K562 (cell line): ENCODE measurements around the gene TCEAL9. TPM values are rescaled to one million over a fixed set of nuclear protein-coding genes. Genes with fewer than 3 reads are reported as not detected.
A peak's percentile ranks its signal among the peaks of the same experiment; 100 is the strongest.

Experiments
- BMI1 ChIP-seq: fragments of 150-350 bp; IDR thresholded peaks from 2 replicates; pipeline ENCODE4 v1.6.1; 2014; ENCODE audit warnings: low read length
- C11orf30 ChIP-seq: fragments of 450-650 bp; IDR thresholded peaks from 2 replicates; pipeline ENCODE4 v1.6.1; 2016; ENCODE audit warnings: low read depth, mild to moderate bottlenecking
- CHD2 ChIP-seq: IDR thresholded peaks from 2 replicates; pipeline ENCODE4 v1.6.1; 2011; ENCODE audit warnings: low read depth, low read length
- CTBP1 ChIP-seq: fragments of 450-650 bp; IDR thresholded peaks from 2 replicates; pipeline ENCODE4 v1.6.1; 2016; ENCODE audit warnings: borderline replicate concordance
- GABPA ChIP-seq: fragments of 200-800 bp; sonication (Bioruptor generic); conservative IDR thresholded peaks from 2 replicates; pipeline ENCODE4 v1.6.1; 2016; ENCODE audit warnings: low read depth, missing genetic modification characterization, missing compliant biosample characterization
- KDM4B ChIP-seq, 2 experiments: fragments of 450-650 bp in 1 of 2; sonication (generic) in 1 of 2; IDR thresholded peaks; 2 replicates each; pipeline ENCODE4 v1.6.1; 2016 to 2017; ENCODE audit warnings: borderline replicate concordance in 2 of 2, antibody characterized with exemption in 1 of 2, low read depth in 1 of 2, mild to moderate bottlenecking in 1 of 2
- KLF13 ChIP-seq: fragments of 450-650 bp; IDR thresholded peaks from 2 replicates; pipeline ENCODE4 v1.6.1; 2016; ENCODE audit warnings: missing genetic modification characterization, low read depth, mild to moderate bottlenecking, missing compliant biosample characterization, moderate library complexity, borderline replicate concordance
- MEF2D ChIP-seq: conservative IDR thresholded peaks from 2 replicates; pipeline ENCODE4 v1.6.1; 2016; ENCODE audit warnings: low read depth, missing genetic modification characterization, missing compliant biosample characterization
- MTA1 ChIP-seq: fragments of 450-650 bp; IDR thresholded peaks from 2 replicates; pipeline ENCODE4 v1.6.1; 2017; ENCODE audit warnings: borderline replicate concordance
- RBFOX2 ChIP-seq: fragments of 200-400 bp; formaldehyde crosslinking; IDR thresholded peaks from 2 replicates; pipeline ENCODE4 v1.6.1; 2017; ENCODE audit warnings: low read depth, mild to moderate bottlenecking, low read length, moderate library complexity
- SAFB2 ChIP-seq: fragments of 200-400 bp; formaldehyde crosslinking; IDR thresholded peaks from 2 replicates; pipeline ENCODE4 v1.6.1; 2018; ENCODE audit warnings: borderline replicate concordance, low read length, low read depth, moderate library complexity; ENCODE audit not compliant: severe bottlenecking
- SMARCE1 ChIP-seq: fragments of 450-650 bp; IDR thresholded peaks from 2 replicates; pipeline ENCODE4 v1.7.1; 2016; ENCODE audit warnings: mild to moderate bottlenecking
- SNIP1 ChIP-seq: fragments of 450-650 bp; IDR thresholded peaks from 2 replicates; pipeline ENCODE4 v1.7.1; 2017; ENCODE audit warnings: low read depth, mild to moderate bottlenecking
- TBP ChIP-seq: optimal IDR thresholded peaks from 2 replicates; pipeline ENCODE3; 2011; ENCODE audit warnings: low read depth, low read length, improper control_type of control experiment
- ZC3H8 ChIP-seq: fragments of 450-650 bp; IDR thresholded peaks from 2 replicates; pipeline ENCODE4 v1.6.1; 2017
- ZNF232 ChIP-seq: sonication (generic); formaldehyde crosslinking; IDR thresholded peaks from 2 replicates; pipeline ENCODE4 v1.8.0; 2022; ENCODE audit warnings: mild to moderate bottlenecking, missing genetic modification reagents
- ZNF282 ChIP-seq: sonication (generic); formaldehyde crosslinking; IDR thresholded peaks from 2 replicates; pipeline ENCODE4 v1.8.1; 2023; ENCODE audit warnings: missing genetic modification reagents
- ZNF444 ChIP-seq: fragments of 250-450 bp; sonication (Bioruptor Pico); IDR thresholded peaks from 2 replicates; pipeline ENCODE4 v1.4.0; 2020; ENCODE audit warnings: mild to moderate bottlenecking, moderate library complexity
- polyA plus RNA-seq, 8 experiments: library from polyadenylated mRNA; depleted of rRNA in 4 of 8; stranded (reverse) in 5 of 8; unstranded in 3 of 8; fragments of >200 nt; fragmentation: Nextera tagmentation in 2 of 8; fragmentation: Illumina TruSeq in 1 of 8; extraction: Ambion mirVana in 2 of 8; extraction: Trizol in 1 of 8; gene quantifications; 2 replicates each; pipeline versions ENCODE4 v1.2.1 to v1.2.3, GENCODE V29; 2011 to 2014; ENCODE audit warnings: inconsistent platforms in 1 of 8, missing spikeins in 1 of 8
- total RNA-seq, 7 experiments: library from RNA; depleted of rRNA in 6 of 7; stranded (reverse); fragments of >200 nt in 6 of 7; fragmentation: Illumina TruSeq in 2 of 7; extraction: Trizol in 2 of 7; gene quantifications; 2 replicates each; pipeline versions ENCODE4 v1.2.1 to v1.2.3, GENCODE V29; 2011 to 2021; ENCODE audit warnings: low replicate concordance in 1 of 7
- TF ChIP-seq, protein P1 (sequence below): fragments of 450-650 bp; IDR thresholded peaks from 2 replicates; pipeline ENCODE4 v1.6.1; 2016; ENCODE audit warnings: borderline replicate concordance
- TF ChIP-seq, protein P2 (sequence below): fragments of 250-450 bp; sonication (Bioruptor Pico); IDR thresholded peaks from 2 replicates; pipeline ENCODE4 v1.4.0; 2020
- TF ChIP-seq, protein P3 (sequence below): fragments of 250-450 bp; sonication (Bioruptor Pico); IDR thresholded peaks from 2 replicates; pipeline ENCODE4 v1.6.1; 2021; ENCODE audit warnings: mild to moderate bottlenecking

The TCEAL9 gene
- total and polyA plus RNA-seq, 9 of the 15 experiments (the other 6 are each of a cell fraction or from before 2014, with no cell fraction given): 16.2 to 106 (median 69.6) TPM

DNA sequence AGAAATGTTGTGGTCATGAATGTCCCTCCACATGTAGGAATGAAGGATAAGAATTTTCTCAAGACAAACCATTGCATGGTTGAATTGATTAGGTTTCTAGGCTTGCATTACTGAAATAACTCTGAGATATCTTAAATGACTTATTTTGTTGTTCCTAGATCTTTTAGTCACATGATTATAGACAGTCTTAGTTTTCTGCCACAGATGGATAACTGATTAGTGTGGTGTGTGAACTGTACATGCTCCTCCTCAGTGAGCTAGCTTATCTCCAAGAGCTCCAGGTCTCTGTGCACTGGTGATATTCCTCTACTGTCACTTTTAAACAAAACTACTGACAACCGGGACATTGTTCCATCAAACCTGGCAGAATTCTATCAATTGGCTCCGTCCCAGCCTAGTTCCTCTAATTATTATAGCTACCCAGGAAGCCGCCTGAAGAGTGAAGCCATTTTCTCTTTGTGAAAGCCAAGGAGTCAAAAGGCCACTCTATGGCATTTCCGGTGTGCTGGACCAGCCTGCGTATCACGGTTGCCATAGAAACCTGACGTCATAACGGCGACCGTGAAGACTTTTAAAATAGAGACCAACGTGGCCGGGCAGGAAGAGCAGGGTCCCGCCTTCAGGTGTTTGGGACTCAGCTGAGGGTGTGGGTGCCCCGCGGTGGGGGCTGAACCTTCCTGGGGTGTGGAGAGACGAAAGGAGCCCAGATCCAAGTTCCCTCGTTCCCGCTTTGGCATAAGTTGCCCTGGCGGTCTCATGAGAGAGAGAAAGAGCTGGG is 48.1 kb downstream of the TCEAL9 start (continued):
- TF ChIP-seq, protein P1, sequence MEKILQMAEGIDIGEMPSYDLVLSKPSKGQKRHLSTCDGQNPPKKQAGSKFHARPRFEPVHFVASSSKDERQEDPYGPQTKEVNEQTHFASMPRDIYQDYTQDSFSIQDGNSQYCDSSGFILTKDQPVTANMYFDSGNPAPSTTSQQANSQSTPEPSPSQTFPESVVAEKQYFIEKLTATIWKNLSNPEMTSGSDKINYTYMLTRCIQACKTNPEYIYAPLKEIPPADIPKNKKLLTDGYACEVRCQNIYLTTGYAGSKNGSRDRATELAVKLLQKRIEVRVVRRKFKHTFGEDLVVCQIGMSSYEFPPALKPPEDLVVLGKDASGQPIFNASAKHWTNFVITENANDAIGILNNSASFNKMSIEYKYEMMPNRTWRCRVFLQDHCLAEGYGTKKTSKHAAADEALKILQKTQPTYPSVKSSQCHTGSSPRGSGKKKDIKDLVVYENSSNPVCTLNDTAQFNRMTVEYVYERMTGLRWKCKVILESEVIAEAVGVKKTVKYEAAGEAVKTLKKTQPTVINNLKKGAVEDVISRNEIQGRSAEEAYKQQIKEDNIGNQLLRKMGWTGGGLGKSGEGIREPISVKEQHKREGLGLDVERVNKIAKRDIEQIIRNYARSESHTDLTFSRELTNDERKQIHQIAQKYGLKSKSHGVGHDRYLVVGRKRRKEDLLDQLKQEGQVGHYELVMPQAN: no peak; the same call in 1 of the 2 replicates
- TF ChIP-seq, protein P2, sequence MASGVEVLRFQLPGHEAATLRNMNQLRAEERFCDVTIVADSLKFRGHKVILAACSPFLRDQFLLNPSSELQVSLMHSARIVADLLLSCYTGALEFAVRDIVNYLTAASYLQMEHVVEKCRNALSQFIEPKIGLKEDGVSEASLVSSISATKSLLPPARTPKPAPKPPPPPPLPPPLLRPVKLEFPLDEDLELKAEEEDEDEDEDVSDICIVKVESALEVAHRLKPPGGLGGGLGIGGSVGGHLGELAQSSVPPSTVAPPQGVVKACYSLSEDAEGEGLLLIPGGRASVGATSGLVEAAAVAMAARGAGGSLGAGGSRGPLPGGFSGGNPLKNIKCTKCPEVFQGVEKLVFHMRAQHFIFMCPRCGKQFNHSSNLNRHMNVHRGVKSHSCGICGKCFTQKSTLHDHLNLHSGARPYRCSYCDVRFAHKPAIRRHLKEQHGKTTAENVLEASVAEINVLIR (CRISPR knock-in tag): peak; percentile 62; the same call in 1 of the 2 replicates
- no peak for TF ChIP-seq ZNF444 (CRISPR knock-in tag)
- no peak for TF ChIP-seq SAFB2
- peak; percentile 86 for TF ChIP-seq GABPA (tag)
- TF ChIP-seq MTA1: peak; percentile 78; the same call in 1 of the 2 replicates
- TF ChIP-seq CHD2: no peak
- no peak for TF ChIP-seq KLF13
- TF ChIP-seq, protein P3, sequence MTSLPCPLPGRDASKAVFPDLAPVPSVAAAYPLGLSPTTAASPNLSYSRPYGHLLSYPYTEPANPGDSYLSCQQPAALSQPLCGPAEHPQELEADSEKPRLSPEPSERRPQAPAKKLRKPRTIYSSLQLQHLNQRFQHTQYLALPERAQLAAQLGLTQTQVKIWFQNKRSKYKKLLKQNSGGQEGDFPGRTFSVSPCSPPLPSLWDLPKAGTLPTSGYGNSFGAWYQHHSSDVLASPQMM (CRISPR knock-in tag): no peak
- TF ChIP-seq KDM4B (IDR thresholded peaks at IDR 0.05; ENCODE audit: borderline replicate concordance in 2 of 2, low read depth in 1 of 2): no peak
- TF ChIP-seq ZNF232 (CRISPR knock-in tag): no peak
- TF ChIP-seq ZNF282 (CRISPR knock-in tag): no peak
- TF ChIP-seq BMI1: peak; percentile 21; the same call in 1 of the 2 replicates
- peak; percentile 47; the same call in 1 of the 2 replicates for TF ChIP-seq CTBP1
- no peak for TF ChIP-seq SNIP1
- TF ChIP-seq ZC3H8: no peak
- TF ChIP-seq RBFOX2: peak; percentile 49; the same call in 1 of the 2 replicates
- no peak for TF ChIP-seq SMARCE1
- TF ChIP-seq MEF2D (tag): no peak
- no peak for TF ChIP-seq C11orf30
- TF ChIP-seq TBP: no peak
